Measurements from ENCODE around the gene LHFPL3. TPM values are rescaled to one million over a fixed set of nuclear protein-coding genes. Genes with fewer than 3 reads are reported as not detected.
"Not testable (repeated sequence)": the region's sequence is repeated elsewhere in the genome, so short reads cannot be mapped to it uniquely, and the experiment has no call there.

The LHFPL3 gene
- total RNA-seq, 1 experiment from 2014 or later, result 0.83 TPM

- TF ChIP-seq ARID4B (CRISPR knock-in tag; IDR thresholded peaks at IDR 0.05; ENCODE audit: borderline replicate concordance), result no peak
Measured at GRCh38 chr7:104914421-104914820, 586.0 kb downstream of the LHFPL3 start (continued).

GRCh38 chr7:104921596-104921995 is 593.2 kb downstream of the LHFPL3 start:
- CTCF ChIA-PET, result interaction anchor here (1.1 to 1.2 kb wide), 2 partner anchors 38 to 58 kb away, joined by 5 to 6 read pairs; no protein-coding TSS in a partner anchor
- Mint-ChIP-seq H3K4me1 (no peaks in the 10 kb centered on the region), H3K4me3 (no peak overlapping the region), H3K9me3 (no peaks in the 10 kb centered on the region), H3K27me3 (ENCODE audit: low read depth) (no peaks in the 10 kb centered on the region), H3K27ac (no peak overlapping the region), H3K36me3 (no peaks in the 10 kb centered on the region)
- no peak for DNase-seq (ENCODE audit: low spot score)
- no peak for TF ChIP-seq MXD4 (CRISPR knock-in tag; IDR thresholded peaks at IDR 0.05; ENCODE audit: borderline replicate concordance)
- no peak for TF ChIP-seq NR1H2 (CRISPR knock-in tag; IDR thresholded peaks at IDR 0.05)
- ATAC-seq, result no peak
- POLR2A ChIA-PET, result interaction anchor here (1.0 kb wide), 1 partner anchor 38 kb away, joined by 3 read pairs; no protein-coding TSS in a partner anchor

- ChIA-PET POLR2A (no interaction called here), CTCF (interaction anchor here (0.6 to 1.1 kb wide), 4 partner anchors 39 to 59 kb away, joined by 3 to 7 read pairs (median 4); no protein-coding TSS in a partner anchor)
- no peak for TF ChIP-seq ATF2 (CRISPR knock-in tag; IDR thresholded peaks at IDR 0.05; ENCODE audit: borderline replicate concordance, low read depth)
- TF ChIP-seq CREM (CRISPR knock-in tag; IDR thresholded peaks at IDR 0.05), result no peak
- no peak for TF ChIP-seq OVOL2 (CRISPR knock-in tag; IDR thresholded peaks at IDR 0.05; ENCODE audit: borderline replicate concordance)
- no peak for TF ChIP-seq ZNF263 (CRISPR knock-in tag; IDR thresholded peaks at IDR 0.05; ENCODE audit: low read depth)
- no peak for TF ChIP-seq ZNF423 (CRISPR knock-in tag; IDR thresholded peaks at IDR 0.05)
- no peak for TF ChIP-seq JAZF1 (CRISPR knock-in tag; IDR thresholded peaks at IDR 0.05)
- Mint-ChIP-seq H3K27me3 (ENCODE audit: low read depth) (no peaks in the 10 kb centered on the region), H3K4me3 (no peak overlapping the region), H3K9me3 (no peaks in the 10 kb centered on the region), H3K4me1 (peaks cover 6% of the 10 kb centered on the region; the same call in 1 of the 2 replicates), H3K27ac (no peak overlapping the region), H3K36me3 (no peaks in the 10 kb centered on the region)
- DNase-seq (ENCODE audit: low spot score) (no peak), ATAC-seq (no peak)
Measured at GRCh38 chr7:104922182-104923009, 594.0 kb downstream of the LHFPL3 start.

- POLR2A ChIA-PET, result no interaction called here
- no peaks in the 10 kb centered on the region for H3K36me3 Mint-ChIP-seq
- CTCF ChIA-PET, result interaction anchor here (0.9 to 1.1 kb wide), 2 partner anchors 57 to 58 kb away, joined by 5 to 7 read pairs; no protein-coding TSS in a partner anchor
- no peak for TF ChIP-seq ZNF425 (CRISPR knock-in tag; conservative IDR thresholded peaks at IDR 0.05)
- peak; percentile 43 for TF ChIP-seq CTCF (IDR thresholded peaks at IDR 0.05)
- H3K27ac Mint-ChIP-seq, result no peak overlapping the region
- H3K4me1 Mint-ChIP-seq, result peaks cover 9% of the 10 kb centered on the region; the same call in 1 of the 2 replicates
- H3K9me3 Mint-ChIP-seq, result no peaks in the 10 kb centered on the region
- no peaks in the 10 kb centered on the region for H3K27me3 Mint-ChIP-seq (ENCODE audit: low read depth)
- H3K4me3 Mint-ChIP-seq, result no peak overlapping the region
- DNase-seq (ENCODE audit: low spot score) (peak; percentile 73), ATAC-seq (peak; percentile 88)
Measured at GRCh38 chr7:104923010-104923421, 594.6 kb downstream of the LHFPL3 start.

- H3K4me3 Mint-ChIP-seq; H3K9me3 Mint-ChIP-seq; DNase-seq (ENCODE audit: low spot score); ATAC-seq; H3K27ac Mint-ChIP-seq; H3K36me3 Mint-ChIP-seq; H3K27me3 Mint-ChIP-seq (ENCODE audit: low read depth): not testable (repeated sequence)
- ChIA-PET POLR2A (interaction anchor here (0.7 kb wide), 1 partner anchor 53 kb away, joined by 3 read pairs; no protein-coding TSS in a partner anchor), CTCF (interaction anchor here (1.9 to 3.6 kb wide), 3 partner anchors 7 to 55 kb away, joined by 13 to 25 read pairs (median 16); no protein-coding TSS in a partner anchor)
- H3K4me1 Mint-ChIP-seq, result peaks cover 12% of the 10 kb centered on the region
Measured at GRCh38 chr7:104926189-104926588, 597.8 kb downstream of the LHFPL3 start.

All from WTC11 (cell line).